Epithelial cell of proximal tubule (primary cell): ENCODE data around the gene BCL2A1. TPM values are rescaled to one million over a fixed set of nuclear protein-coding genes. Genes with fewer than 3 reads are reported as not detected.

ENCODE experiments used
- DNase-seq: peaks from one replicate; pipeline ENCODE4 v3.0.0-alpha.2; 2011; ENCODE audit warnings: low read depth
- H3K4me3 ChIP-seq: 2 replicates; pipeline ENCODE4 v1.5.1; 2011; ENCODE audit warnings: low read depth, mild to moderate bottlenecking, low read length
- CTCF ChIP-seq: conservative IDR thresholded peaks from 2 replicates; pipeline ENCODE4 v1.5.1; 2012; ENCODE audit warnings: low read depth, mild to moderate bottlenecking, low read length
- total RNA-seq: library from RNA; depleted of rRNA; stranded (reverse); fragments of >200 nt; gene quantifications from 2 replicates; pipeline ENCODE4 v1.2.3, GENCODE V29; 2015

Gene BCL2A1
- total RNA-seq, 1 donor from 2014 or later, result 3.5 TPM

- TF ChIP-seq CTCF, result no peak
- H3K4me3 ChIP-seq, result no peak overlapping the region
- no peak for DNase-seq
Observed at GRCh38 chr15:79973456-79974195, 2.6 kb upstream of the BCL2A1 start.

DNA sequence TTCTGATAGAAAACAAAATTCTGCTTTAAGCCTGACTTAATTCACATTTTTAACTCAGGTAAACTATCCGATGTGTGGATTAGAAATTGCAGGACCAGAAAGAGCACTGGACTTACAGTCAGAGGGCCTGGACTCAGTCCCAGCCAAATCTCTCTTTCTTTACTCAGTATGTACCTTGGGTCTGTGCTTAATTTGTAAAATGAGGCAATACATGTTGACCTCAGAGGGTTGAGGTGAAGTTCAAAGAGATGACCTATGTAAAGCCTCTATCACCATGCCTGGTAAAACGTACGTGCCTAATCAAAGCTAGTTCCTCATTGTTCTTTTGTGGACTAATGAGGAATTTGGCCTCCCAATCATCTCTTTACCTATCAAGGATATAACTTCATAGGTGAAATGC lies 1.9 kb upstream of the BCL2A1 start:
- no peak for DNase-seq
- TF ChIP-seq CTCF, result no peak
- no peak overlapping the region for H3K4me3 ChIP-seq

DNA sequence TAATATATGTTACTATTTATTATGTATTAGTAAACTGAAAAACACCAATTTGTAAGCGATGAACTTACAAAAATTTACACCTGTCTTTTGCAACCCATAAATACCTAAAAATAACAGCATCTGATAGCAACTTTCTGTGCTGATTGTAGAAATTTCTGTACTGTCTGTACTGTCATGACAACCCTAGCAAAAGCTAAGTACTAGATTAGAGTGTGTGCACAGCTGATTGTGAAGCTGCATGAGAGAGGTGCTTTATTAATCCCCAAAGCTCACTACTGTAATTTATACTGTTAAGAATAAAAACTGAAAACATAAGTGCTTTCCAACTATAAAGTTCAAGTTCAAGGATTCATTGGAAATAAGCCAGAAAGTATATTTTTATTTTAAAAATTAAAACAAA lies 815 bp downstream of the BCL2A1 start:
- DNase-seq, result no peak
- no peak overlapping the region for H3K4me3 ChIP-seq
- TF ChIP-seq CTCF, result no peak

DNA sequence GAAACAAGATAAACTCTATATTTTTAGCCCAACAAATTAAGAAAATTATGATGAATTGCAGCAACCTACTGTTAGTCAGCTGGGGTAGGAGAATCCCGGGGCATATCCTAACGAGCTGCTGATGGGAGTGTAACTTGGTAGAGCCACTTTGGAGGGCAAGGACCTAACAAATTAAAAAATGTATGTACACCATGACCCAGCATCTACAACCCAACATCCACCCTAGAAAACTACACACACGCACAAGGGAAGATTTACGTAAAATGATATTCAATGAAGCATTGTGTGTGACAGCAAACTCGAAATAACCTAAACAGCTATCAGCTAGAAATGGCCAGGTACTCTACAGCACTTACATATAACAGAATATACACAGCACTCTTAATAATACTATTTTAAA lies 1.9 kb downstream of the BCL2A1 start:
- TF ChIP-seq CTCF, result no peak
- no peak overlapping the region for H3K4me3 ChIP-seq
- DNase-seq, result no peak

DNA sequence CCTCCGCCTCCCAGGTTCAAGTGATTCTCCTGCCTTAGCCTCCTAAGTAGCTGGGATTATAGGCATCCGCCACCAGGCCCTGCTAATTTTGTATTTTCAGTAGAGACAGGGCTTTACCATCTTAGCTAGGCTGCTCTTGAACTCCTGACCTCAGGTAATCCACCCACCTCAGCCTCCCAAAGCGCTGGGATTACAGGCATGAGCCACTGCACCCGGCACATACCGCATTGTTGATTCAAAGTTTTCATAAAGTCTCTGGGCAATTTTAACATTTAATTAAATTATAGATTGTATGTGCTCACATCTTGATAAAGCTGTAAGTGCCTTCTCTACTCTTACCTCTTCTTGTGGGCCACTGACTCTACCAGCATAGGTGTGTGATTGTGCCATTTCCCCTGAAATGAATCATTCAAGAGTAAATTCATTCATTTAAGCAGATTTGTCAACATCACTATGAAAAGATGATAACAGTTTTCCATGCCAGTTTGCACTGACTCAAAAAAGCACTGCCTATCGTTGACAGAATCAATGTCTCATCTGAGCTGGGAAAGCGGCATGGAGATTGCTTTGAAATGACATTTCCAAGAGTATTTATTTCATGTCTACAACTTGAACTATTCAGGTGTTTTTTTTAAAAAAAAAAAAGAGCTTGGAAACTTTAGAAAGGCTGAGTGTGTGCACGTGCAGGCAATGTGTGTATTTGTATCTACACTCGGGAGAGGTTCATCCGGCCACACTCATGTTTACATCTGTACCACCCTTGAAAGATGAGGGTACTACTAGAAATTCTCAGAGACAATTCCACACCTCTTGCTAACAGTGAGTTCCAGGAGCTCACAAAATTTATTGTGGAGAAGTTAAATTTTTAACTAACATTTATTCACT lies 3.5 kb downstream of the BCL2A1 start:
- TF ChIP-seq CTCF, result no peak
- H3K4me3 ChIP-seq, result no peak overlapping the region
- DNase-seq, result no peak

DNA sequence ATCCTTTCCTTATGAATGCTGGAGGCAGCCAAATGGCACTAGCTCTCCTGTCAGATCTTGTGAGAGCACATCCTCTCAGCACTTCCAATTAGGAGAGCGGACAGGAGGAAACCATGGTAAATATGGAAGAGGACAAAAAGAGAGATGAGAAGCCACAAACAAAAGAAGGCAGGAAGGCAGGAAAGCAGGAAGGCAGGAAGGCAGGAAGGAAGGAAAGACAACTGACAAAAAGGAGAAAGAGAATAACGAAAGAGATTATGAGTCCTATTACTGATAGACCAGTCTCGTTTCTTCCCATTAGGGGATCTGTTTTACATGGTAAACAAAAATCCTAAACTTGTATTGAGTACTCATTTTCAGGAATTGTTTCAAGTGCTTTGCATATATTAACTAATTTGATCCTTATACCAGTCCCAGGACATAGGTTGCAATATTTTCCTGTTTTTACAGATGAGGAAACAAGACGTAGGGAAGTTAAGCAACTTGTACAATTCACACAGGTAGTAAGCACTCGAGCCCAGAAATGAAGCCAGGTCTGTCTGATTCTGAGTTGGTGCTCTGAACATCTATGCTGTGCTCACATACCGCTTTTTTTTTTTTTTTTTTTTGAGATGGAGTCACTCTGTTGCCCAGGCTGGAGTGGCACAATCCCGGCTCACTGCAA lies 4.2 kb downstream of the BCL2A1 start:
- no peak for TF ChIP-seq CTCF
- no peak overlapping the region for H3K4me3 ChIP-seq
- no peak for DNase-seq
